ENCODE measurements around the gene MYO6.
A peak's percentile ranks its signal among the peaks of the same experiment; 100 is the strongest.

MYO6 gene

GRCh38 chr6:75827163-75827562 is 78.1 kb downstream of the MYO6 start:
- no peak for DNase-seq (ENCODE audit: low spot score)

GRCh38 chr6:75830959-75831885 is 82.2 kb downstream of the MYO6 start:
- DNase-seq (ENCODE audit: low spot score), result no peak

GRCh38 chr6:75834447-75834846 is 85.4 kb downstream of the MYO6 start:
- DNase-seq (ENCODE audit: low spot score), result no peak

GRCh38 chr6:75842191-75842590 is 93.2 kb downstream of the MYO6 start:
- no peak for DNase-seq (ENCODE audit: low spot score)

- DNase-seq (ENCODE audit: low spot score), result no peak
Measured at GRCh38 chr6:75842732-75843131, 93.7 kb downstream of the MYO6 start.

GRCh38 chr6:75843396-75843795 is 94.4 kb downstream of the MYO6 start:
- no peak for DNase-seq (ENCODE audit: low spot score)

- no peak for DNase-seq (ENCODE audit: low spot score)
Measured at GRCh38 chr6:75848274-75848673, 99.2 kb downstream of the MYO6 start.

- DNase-seq (ENCODE audit: low spot score), result no peak
Measured at GRCh38 chr6:75849329-75850025, 100.4 kb downstream of the MYO6 start.

- DNase-seq (ENCODE audit: low spot score), result no peak
Measured at GRCh38 chr6:75850026-75850833, 101.2 kb downstream of the MYO6 start.

- no peak for DNase-seq (ENCODE audit: low spot score)
Measured at GRCh38 chr6:75852721-75853120, 103.7 kb downstream of the MYO6 start.

- DNase-seq (ENCODE audit: low spot score), result no peak
Measured at GRCh38 chr6:75853806-75854205, 104.8 kb downstream of the MYO6 start.

GRCh38 chr6:75855052-75855451 is 106.0 kb downstream of the MYO6 start:
- peak; percentile 8 for DNase-seq (ENCODE audit: low spot score)

- no peak for DNase-seq (ENCODE audit: low spot score)
Measured at GRCh38 chr6:75856902-75857301, 107.9 kb downstream of the MYO6 start.

GRCh38 chr6:75863001-75863400 is 114.0 kb downstream of the MYO6 start:
- no peak for DNase-seq (ENCODE audit: low spot score)

GRCh38 chr6:75863784-75864183 is 114.7 kb downstream of the MYO6 start:
- DNase-seq (ENCODE audit: low spot score), result no peak

- DNase-seq (ENCODE audit: low spot score), result no peak
Measured at GRCh38 chr6:75864446-75864845, 115.4 kb downstream of the MYO6 start.

GRCh38 chr6:75870389-75870788 is 121.3 kb downstream of the MYO6 start:
- DNase-seq (ENCODE audit: low spot score), result no peak

- no peak for DNase-seq (ENCODE audit: low spot score)
Measured at GRCh38 chr6:75874224-75874623, 125.2 kb downstream of the MYO6 start.

- DNase-seq (ENCODE audit: low spot score), result no peak
Measured at GRCh38 chr6:75876152-75876551, 127.1 kb downstream of the MYO6 start.

GRCh38 chr6:75880305-75880704 is 131.3 kb downstream of the MYO6 start:
- no peak for DNase-seq (ENCODE audit: low spot score)

GRCh38 chr6:75882734-75883133 is 133.7 kb downstream of the MYO6 start:
- DNase-seq (ENCODE audit: low spot score), result no peak

- DNase-seq (ENCODE audit: low spot score), result no peak
Measured at GRCh38 chr6:75884822-75885221, 135.8 kb downstream of the MYO6 start.

- DNase-seq (ENCODE audit: low spot score), result no peak
Measured at GRCh38 chr6:75892384-75892783, 143.3 kb downstream of the MYO6 start.

Data from hematopoietic multipotent progenitor cell treated with erythropoietin and hydrocortisone succinate and interleukin-3 and kit ligand, for 17 days (in vitro differentiated cells).